Stimulated activated CD8-positive, alpha-beta memory T cell treated with anti-CD3 and anti-CD28 coated beads, Interleukin-4, amount 100 ng/mL, for 24 hours (primary cell): ENCODE results near the gene CTDSPL.

Source experiments
- DNase-seq: peaks from one replicate; pipeline ENCODE4 v3.0.0-alpha.2; 2020; ENCODE audit warnings: low read depth

Gene CTDSPL

DNA sequence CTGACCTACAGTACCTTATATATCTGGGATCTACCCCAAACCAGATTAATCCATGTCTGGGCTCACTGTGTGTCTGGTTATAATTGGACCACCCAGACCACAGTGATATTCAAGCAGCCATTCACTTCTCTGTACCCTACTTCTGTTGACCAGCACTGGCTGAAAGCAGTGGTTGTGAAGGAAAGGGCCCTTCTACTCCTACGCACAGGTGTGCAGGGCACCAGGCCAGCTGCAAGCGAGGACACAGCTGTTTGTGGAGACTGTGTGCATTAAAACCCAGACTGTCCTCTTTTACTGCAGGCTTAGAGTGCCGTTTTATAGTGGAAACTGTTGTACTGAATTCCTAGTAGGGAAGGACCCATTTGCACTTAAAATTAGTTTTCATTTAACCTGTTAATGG is 29.5 kb downstream of the CTDSPL start:
- DNase-seq, result no peak

DNA sequence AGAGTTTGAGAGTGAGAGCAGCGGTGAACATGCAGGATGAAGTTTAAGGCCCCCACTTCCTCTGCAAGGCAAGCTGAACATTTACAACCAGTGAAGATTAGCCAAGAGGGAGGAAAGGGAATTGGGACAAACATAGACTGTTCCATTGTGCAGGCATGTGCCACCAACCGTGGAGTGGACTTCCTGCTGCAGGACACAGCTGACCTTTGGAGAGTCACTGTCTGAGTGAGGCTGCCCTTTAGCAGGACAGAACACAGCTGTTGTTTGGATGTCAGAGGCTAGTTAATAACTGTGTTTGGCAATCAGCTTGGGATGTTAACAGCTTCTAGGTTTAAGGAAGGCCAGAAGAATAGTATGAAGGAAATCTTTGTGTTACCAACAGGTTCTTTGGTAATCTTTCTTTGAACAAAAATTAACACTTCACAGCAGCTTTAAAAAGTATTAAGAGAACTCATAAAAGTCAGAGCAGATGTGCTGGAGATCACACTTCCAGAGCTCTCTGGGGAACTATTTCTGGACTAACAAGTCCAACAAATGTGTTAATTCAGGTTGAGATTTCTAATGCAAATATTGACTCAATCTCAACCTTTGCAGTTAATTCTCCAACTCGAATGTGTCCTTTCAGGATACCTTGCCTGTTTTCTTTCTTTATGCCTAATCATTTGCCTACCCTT is 31.4 kb downstream of the CTDSPL start:
- no peak for DNase-seq

GRCh38 chr3:37896827-37897226 is 35.1 kb downstream of the CTDSPL start:
- no peak for DNase-seq

- no peak for DNase-seq
Measured at GRCh38 chr3:37897763-37898162, 36.1 kb downstream of the CTDSPL start.

DNA sequence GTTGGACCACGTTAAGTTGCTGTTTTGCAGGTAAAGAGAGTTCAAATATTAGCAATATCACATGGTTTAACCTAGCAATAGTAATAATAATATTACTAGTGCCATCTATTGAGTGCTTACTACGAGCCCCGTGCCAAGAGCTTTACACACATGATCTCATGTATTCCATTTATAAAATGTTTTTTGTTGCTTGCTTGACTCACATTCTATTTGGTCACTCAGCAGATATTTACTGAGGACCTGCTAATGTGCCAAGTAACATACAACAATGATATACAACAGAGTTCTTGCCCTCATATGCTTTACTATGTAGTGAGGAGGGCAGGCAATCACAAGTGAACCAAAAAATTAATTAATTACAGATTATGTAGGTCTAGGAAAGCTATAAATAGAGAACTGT is 36.7 kb downstream of the CTDSPL start:
- DNase-seq, result no peak

- no peak for DNase-seq
Measured at GRCh38 chr3:37899101-37899707, 37.5 kb downstream of the CTDSPL start.

DNA sequence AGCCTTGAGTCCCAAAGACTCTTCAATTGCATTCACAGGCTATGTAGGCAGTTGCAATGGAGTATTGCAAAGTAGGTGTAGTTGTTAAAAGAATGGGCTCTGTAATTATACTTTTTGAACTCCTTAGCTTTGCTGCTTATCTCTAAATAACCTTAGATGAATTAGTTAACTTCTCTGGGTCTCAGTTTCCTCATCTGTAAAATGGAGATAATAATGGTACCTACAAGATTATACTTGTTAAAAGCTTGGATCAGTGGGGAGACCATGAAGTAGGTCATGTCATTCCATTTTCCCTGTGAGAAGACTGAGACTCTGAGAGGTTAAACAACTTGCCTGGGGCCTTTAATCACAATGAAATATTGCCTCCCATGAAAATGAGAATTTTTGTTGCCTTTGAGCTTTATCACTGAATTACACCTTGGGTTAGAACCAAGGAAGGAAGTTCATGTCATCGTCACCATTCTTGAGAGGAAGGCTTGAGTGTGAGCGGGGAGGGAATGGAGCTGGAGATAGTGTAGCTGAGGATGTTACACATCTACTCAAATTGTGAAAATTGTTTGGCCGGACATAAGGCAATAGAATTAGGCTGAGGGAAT is 38.1 kb downstream of the CTDSPL start:
- DNase-seq, result no peak

- DNase-seq, result no peak
Measured at GRCh38 chr3:37901721-37902120, 40.0 kb downstream of the CTDSPL start.

GRCh38 chr3:37902674-37903073 is 41.0 kb downstream of the CTDSPL start:
- no peak for DNase-seq

- no peak for DNase-seq
Measured at GRCh38 chr3:37903320-37903719, 41.6 kb downstream of the CTDSPL start.

DNA sequence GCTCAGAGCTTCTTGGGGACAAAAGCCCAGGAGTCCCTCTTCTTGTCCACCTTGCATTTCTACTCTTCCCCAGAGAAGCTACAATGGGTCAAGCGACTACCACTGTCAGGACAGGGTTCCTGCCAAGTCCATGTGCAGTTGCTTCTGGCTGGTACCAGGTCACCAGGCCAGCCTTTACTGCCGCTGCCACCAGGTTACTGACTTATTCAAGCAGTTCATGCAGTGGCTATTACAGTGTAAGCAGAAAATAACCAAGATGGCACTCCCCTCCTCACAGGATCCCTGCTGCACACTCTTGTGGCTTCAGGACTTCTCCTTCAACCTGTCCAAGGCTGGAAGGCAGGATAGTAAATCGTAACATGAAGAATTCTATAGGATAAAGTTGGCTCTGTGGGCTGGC is 42.1 kb downstream of the CTDSPL start:
- no peak for DNase-seq

DNA sequence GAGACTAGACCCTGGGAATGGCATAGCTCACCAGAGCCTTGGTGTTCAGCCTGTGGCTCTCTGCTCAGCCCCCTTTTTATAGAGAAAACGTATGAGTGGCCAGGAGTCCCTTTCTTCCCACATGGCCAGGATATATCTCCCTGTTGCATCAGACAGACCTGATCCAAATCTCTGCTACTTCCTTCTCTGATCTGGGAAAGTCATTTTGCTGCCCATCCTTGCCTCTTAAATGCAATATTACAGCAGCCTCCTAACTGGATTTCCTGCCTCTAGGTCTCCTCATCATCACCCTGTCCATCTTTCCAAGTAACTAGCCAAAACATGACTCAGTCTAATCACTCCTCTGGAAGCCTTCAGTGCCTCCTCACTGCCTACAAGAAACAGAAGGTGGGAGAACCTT is 42.9 kb downstream of the CTDSPL start:
- no peak for DNase-seq

DNA sequence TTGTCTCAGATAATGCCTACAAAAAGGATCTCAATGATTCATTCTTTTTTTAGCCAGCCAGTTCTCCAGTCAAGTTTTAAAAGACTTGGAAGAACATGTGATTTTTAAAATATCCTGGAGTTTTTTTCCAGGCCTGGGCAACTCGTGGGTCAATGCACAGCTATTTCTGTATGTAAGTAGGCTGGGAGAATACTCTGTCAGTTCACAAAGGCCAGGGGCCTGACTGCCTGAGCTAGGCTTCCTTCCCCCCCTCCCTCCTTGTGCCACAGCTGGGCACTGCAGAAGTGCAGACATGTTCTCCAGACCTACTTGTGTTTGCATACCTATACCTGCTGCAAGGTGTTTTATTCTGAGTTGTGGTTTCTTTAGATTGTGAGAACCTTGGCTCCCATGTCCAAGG is 43.7 kb downstream of the CTDSPL start:
- DNase-seq, result no peak

DNA sequence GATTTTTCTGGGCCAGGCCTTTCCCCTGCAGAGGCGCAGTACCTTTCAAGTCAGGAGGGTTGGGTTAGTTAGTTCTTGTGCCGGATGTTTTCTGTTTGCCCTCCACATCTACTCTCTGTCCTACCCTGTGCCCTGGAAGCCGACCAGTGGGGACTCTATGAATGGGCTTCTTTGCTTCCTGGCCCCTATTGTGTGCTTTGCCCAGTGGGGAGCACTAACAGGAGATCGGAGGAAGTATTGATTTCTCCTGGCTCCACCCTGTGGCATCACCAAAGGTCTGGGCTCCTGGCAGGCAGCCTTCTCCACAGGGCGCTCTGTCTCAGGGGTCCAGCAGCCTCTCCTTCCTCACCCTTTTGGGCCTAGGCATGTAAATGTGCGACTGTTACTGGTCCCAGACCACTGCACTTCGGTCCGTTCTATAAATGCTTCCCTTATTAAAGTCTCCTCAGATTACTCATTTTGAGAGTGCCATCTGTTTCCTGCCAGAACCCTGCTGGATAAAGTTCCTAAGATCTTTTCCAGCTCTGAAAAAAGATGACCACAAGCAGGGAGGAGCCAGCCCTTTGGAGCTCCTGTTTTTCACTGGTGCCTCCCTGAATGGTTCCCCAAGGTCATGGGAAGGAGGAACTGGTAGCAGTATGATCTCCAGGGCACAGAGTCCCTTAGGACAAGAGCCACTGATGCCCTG is 44.5 kb downstream of the CTDSPL start:
- no peak for DNase-seq

DNA sequence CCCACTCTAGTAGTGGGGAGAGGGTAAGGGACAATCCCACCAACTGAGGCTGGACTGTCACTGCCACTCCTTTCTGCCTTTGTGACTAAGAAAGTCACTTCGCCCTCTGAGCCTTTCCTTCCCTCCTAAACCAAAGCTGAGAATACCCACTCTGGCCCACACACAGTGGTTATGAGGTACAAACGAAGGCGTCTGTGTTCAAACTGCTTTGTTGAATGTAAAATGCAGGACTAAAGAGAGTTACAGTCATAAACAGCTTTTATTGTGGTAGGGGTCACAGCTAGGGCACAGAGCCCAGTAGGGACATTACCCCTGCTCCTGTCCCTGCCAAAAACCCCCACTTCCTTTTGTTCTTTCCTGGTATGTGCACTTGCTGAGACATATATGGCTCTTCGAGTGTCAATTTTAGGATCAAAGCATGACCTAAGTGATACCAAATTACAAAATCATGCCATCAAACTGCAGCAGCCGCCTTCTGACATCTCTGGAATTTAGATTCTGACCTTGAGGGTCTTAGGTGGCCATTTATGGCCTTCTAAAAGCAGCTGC is 45.1 kb downstream of the CTDSPL start:
- no peak for DNase-seq

- DNase-seq, result no peak
Measured at GRCh38 chr3:37907371-37907770, 45.7 kb downstream of the CTDSPL start.

DNA sequence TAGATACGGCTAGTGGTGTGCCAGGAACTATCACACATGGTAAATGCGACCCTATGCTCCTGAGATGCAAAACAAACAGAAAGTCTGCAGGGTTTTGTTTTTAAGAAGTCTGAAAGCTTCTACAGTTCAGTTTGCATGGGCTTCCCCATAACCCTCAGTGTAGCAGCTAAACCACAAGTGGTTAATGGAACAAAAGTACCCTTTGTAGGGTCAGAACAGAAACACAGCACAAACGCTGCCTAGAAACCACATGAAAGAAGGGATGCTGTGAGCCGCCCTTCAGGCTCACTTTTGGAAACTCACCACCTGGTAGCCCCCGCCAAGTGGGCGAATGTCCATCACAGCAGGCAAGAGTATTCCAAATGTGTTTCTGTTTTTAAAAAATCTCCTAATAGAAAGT is 46.2 kb downstream of the CTDSPL start:
- DNase-seq, result no peak

GRCh38 chr3:37909067-37909911 is 47.6 kb downstream of the CTDSPL start:
- DNase-seq, result no peak

DNA sequence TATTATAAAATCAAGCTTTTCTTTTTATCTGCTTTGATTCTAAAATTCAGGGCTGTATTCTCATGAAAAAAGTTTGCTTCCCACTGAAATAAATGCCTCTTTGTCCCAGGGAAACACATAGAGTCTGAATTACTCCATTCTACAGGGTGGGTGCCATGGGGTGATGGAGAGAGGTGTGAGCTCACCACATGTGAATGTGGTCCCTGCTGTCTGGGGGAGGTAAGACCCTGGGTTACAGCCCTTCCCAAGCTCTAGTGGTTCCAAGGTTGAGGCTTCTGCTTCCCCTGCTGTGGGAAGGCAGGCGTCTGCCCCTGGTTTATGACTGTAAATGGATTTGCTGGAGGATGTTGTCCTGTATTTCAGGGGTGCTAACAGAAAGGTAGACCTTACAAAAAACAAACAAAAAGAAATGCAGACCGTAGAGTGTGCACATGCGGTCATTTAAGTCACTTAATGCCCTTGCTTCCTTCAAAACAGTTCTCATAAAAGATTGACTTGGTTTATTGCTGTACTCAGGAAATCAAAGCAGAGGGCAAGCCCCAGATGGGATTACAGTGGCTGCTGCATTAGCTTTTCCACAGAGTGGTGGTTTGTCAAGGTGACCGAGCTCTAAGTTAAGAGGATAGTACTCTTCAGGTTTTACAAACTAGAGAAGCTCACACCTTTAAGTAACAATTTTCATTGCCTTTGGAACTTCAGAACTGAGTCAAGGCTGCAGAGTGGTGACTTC is 49.2 kb downstream of the CTDSPL start:
- DNase-seq, result no peak

DNA sequence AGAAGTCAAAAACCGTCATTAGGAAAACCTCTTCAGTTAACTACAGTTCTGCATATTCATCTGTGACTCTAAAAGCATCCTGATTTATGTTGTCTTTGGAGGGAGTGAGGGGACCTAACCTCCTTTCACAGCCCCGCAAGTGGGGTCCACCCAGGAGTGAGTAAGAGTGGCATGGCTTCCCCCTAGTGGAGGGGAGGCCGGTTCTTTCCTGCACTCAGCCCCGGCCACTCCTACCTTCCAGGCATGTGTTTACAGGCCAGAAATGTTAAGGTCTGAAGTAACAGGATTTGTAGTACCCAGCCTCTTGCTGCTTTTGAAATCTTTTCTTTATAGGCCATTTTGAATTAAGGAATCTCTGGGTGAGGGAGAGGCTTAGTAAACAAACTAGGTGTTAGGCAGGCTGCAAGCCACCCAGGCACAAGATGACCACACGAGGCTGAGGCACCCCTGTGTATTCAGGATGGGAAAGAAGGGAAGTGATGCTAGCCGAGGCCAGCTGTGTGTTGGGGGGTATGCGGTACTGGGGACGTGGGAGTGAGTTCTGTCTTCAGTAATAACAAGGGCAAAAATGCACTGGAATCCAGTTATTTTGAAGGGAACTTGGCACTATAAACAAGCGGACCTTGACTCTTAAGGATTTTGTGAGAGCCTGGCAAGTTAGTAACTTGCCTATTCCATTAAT is 50.5 kb downstream of the CTDSPL start:
- no peak for DNase-seq

- no peak for DNase-seq
Measured at GRCh38 chr3:37913522-37913921, 51.8 kb downstream of the CTDSPL start.
